SK-N-MC (cell line): ENCODE data around the gene ADAMTS12.

Experiments
- DNase-seq: peaks from one replicate; pipeline ENCODE4 v3.0.0-alpha.2; 2011; ENCODE audit warnings: low read depth, low spot score
- H3K27ac ChIP-seq: fragments of 200-600 bp; sonication (generic); 2 replicates; pipeline ENCODE4 v1.5.1; 2016; ENCODE audit warnings: mixed run types
- H3K36me3 ChIP-seq: fragments of 200-600 bp; sonication (generic); 2 replicates; pipeline ENCODE4 v1.6.1; 2017; ENCODE audit warnings: antibody characterized with exemption, low read length, mixed read lengths; ENCODE audit not compliant: insufficient read depth
- H3K4me3 ChIP-seq: fragments of 200-600 bp; sonication (generic); 2 replicates; pipeline ENCODE4 v1.5.1; 2016
- H3K9ac ChIP-seq: fragments of 200-600 bp; sonication (generic); 2 replicates; pipeline ENCODE4 v1.8.0; 2017; ENCODE audit warnings: mixed run types, mixed read lengths; ENCODE audit not compliant: insufficient read length
- H3K9me3 ChIP-seq: fragments of 200-600 bp; sonication (generic); 2 replicates; pipeline ENCODE4 v1.6.1; 2017; ENCODE audit warnings: low read depth, mild to moderate bottlenecking, antibody characterized with exemption, low read length, moderate library complexity, mixed read lengths
- EZH2 ChIP-seq: fragments of 200-600 bp; sonication (generic); IDR thresholded peaks from one replicate; pipeline ENCODE4 v1.6.1; 2017; ENCODE audit warnings: antibody characterized with exemption
- FOXP2 ChIP-seq: optimal IDR thresholded peaks from 2 replicates; pipeline ENCODE3; 2011; ENCODE audit warnings: mild to moderate bottlenecking, moderate library complexity; ENCODE audit not compliant: insufficient read depth; ENCODE audit errors: extremely low read length, control extremely low read depth
- POLR2AphosphoS5 ChIP-seq: IDR thresholded peaks from 2 replicates; pipeline ENCODE4 v1.6.1; 2012; ENCODE audit warnings: mild to moderate bottlenecking, low read depth, low read length, borderline replicate concordance

Gene ADAMTS12

GRCh38 chr5:33721491-33722200, 170.1 kb downstream of the ADAMTS12 start:
- Histone ChIP-seq H3K27ac (no peak overlapping the region), H3K9ac (no peak overlapping the region), H3K9me3 (no peaks in the 10 kb centered on the region), H3K4me3 (no peak overlapping the region), H3K36me3 (no peaks in the 10 kb centered on the region)
- no peak for DNase-seq
- TF ChIP-seq FOXP2 (no peak), POLR2AphosphoS5 (no peak), EZH2 (no peak)

DNA sequence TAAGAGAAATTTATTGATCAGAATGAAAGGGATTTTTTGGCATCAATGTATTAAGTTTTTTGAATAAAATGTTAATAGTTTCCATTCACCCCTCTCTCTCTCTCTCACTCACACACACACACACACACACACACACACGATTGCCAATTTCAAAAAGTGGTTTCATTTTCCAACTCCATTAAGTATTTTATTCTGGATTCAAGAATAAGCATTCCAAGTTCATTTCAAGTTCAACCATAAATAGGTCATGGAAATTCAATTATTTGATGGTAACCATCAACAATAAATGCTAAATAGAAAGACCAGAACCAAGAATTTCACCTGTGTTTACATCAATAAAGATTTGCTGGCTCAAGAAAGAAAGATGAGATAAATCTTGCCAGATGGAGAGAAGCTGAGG, 171.6 kb downstream of the ADAMTS12 start:
- Histone ChIP-seq H3K27ac (no peak overlapping the region), H3K9ac (no peak overlapping the region), H3K4me3 (no peak overlapping the region), H3K9me3 (no peaks in the 10 kb centered on the region), H3K36me3 (no peaks in the 10 kb centered on the region)
- TF ChIP-seq FOXP2 (no peak), POLR2AphosphoS5 (no peak), EZH2 (no peak)
- DNase-seq = no peak

DNA sequence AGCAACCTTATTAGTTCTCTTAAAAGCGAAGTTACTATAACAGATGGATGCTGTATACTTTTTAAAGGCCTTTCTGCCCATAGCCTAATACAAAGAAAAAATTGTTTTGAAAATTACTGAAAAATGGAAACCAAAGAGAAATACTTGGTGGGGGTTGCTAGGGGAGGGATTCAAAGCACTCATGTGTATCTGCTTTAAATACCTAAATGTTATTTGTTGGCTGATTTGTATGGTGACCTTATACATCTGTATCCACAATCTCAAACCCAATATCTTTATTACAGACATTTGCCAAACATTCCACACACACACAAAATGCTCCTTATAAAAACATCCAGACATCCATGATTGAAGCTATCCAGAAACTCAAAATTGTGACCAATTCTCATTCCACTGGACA, 172.0 kb downstream of the ADAMTS12 start:
- Histone ChIP-seq H3K4me3 (no peak overlapping the region), H3K27ac (no peak overlapping the region), H3K9me3 (no peaks in the 10 kb centered on the region), H3K9ac (no peak overlapping the region), H3K36me3 (no peaks in the 10 kb centered on the region)
- no peak for DNase-seq
- TF ChIP-seq FOXP2 (no peak), POLR2AphosphoS5 (no peak), EZH2 (no peak)

DNA sequence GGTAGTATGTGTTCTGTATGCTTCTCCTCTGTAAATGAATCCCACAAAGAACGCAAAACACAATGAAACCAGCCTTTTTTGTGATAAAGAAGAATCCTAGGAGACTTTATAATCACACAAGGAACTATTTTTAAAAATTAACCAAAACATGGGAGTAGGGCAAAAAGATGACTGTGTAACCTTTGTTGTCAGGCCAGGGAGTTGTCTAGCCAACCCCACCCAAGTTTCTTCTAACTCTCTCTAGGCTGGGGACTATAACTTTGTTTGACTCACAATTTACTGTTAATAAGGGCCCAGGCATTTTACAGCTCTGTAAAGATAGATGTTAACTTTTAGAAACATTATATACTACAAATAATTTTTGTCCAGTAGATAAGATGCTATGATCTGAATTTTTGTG, 176.1 kb downstream of the ADAMTS12 start:
- no peak overlapping the region for H3K4me3 ChIP-seq
- no peak overlapping the region for H3K27ac ChIP-seq
- no peak for TF ChIP-seq POLR2AphosphoS5
- no peak for TF ChIP-seq FOXP2
- no peak for TF ChIP-seq EZH2
- no peaks in the 10 kb centered on the region for H3K9me3 ChIP-seq
- no peak for DNase-seq
- H3K9ac ChIP-seq = no peak overlapping the region
- no peaks in the 10 kb centered on the region for H3K36me3 ChIP-seq

DNA sequence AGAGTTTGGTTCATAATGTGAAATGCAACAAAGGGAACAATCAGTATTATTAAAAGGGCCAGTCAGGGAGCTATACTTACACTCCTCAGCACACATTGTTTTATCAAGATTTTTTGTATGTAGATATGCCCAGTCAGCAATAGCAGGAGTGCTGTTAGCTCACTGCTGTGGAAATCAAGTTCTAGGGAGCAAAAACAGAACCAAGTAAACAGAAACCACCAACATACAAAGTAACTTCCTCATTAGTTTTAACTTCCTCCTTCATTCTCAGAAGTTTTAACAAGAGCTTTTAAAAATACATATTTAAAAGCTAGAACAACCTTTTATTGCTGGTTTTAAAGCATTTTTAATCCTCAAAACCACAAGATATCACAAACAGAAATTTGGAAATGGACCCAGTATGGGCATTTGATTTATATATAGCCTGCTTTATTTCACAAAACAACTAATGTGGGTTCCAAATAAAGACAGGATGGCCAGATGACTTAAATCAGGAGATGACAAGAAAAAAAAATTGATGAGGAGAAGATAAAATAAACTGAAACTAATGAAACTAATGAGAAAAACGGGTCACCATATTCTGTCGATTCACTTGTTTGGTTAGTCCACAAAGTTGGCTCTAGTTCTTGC, 178.5 kb downstream of the ADAMTS12 start:
- TF ChIP-seq EZH2 = no peak
- no peak for TF ChIP-seq FOXP2
- no peak for TF ChIP-seq POLR2AphosphoS5
- no peak overlapping the region for H3K9ac ChIP-seq
- H3K27ac ChIP-seq = no peak overlapping the region
- no peaks in the 10 kb centered on the region for H3K36me3 ChIP-seq
- no peak overlapping the region for H3K4me3 ChIP-seq
- no peaks in the 10 kb centered on the region for H3K9me3 ChIP-seq
- DNase-seq = no peak

DNA sequence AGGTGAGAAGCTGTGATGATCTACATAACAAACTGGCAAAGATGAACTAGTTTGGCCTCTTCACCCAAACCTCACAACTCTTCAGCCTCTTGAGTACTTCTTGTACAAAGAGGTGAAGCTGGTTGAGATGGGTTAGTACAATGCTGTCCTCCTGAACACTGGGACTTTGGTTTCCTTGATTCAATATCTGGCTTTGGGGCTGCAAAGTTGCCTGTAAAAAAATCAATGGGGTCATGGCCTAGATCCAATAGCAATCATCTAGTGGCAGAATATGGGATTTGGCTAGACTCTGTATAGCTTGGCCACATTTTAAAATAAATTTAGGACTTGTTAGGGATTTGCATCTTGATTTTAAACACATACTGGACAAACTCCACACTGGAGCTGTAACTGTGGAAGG, 179.1 kb downstream of the ADAMTS12 start:
- H3K36me3 ChIP-seq = no peaks in the 10 kb centered on the region
- H3K4me3 ChIP-seq = no peak overlapping the region
- H3K27ac ChIP-seq = no peak overlapping the region
- no peak overlapping the region for H3K9ac ChIP-seq
- TF ChIP-seq POLR2AphosphoS5 = no peak
- no peak for TF ChIP-seq EZH2
- no peak for TF ChIP-seq FOXP2
- H3K9me3 ChIP-seq = no peaks in the 10 kb centered on the region
- DNase-seq = no peak

- DNase-seq = no peak
- H3K27ac ChIP-seq = no peak overlapping the region
- TF ChIP-seq POLR2AphosphoS5 = no peak
- no peak for TF ChIP-seq EZH2
- TF ChIP-seq FOXP2 = no peak
- H3K36me3 ChIP-seq = no peaks in the 10 kb centered on the region
- H3K9ac ChIP-seq = no peak overlapping the region
- no peak overlapping the region for H3K4me3 ChIP-seq
- no peaks in the 10 kb centered on the region for H3K9me3 ChIP-seq
Measured at GRCh38 chr5:33711094-33711679, 180.6 kb downstream of the ADAMTS12 start.

DNA sequence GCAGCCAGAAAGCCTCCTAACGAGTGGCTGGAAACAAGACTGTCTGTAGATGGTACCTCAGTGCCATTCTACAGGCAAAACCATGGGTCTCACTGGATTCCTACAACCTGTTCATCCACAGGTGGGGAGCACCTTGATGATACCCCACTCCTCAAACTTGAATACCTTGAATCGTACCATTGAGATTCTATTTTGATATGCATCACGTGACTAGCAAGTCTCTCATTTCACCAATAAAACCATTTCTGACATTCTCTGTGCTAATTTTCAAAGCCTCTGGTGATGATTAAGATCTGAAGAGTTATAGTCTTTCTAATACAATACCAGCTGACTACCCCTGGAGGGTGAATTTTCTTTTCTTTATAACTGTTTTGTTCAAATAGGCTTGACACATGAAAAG, 188.9 kb downstream of the ADAMTS12 start:
- no peak for DNase-seq
- no peak overlapping the region for H3K4me3 ChIP-seq
- no peak for TF ChIP-seq POLR2AphosphoS5
- no peak for TF ChIP-seq FOXP2
- no peak for TF ChIP-seq EZH2
- no peaks in the 10 kb centered on the region for H3K9me3 ChIP-seq
- H3K27ac ChIP-seq = no peak overlapping the region
- H3K36me3 ChIP-seq = no peaks in the 10 kb centered on the region
- no peak overlapping the region for H3K9ac ChIP-seq
